K562 (cell line): Measurements from ENCODE around the gene ARID3A. TPM values are rescaled to one million over a fixed set of nuclear protein-coding genes. Genes with fewer than 3 reads are reported as not detected.

Experiments
- ADNP ChIP-seq: fragments of 200-800 bp; sonication (Bioruptor generic); IDR thresholded peaks from 2 replicates; pipeline ENCODE4 v1.6.1; 2016; ENCODE audit warnings: missing genetic modification characterization, missing compliant biosample characterization
- ARID3B ChIP-seq: fragments of 250-450 bp; sonication (Bioruptor Pico); IDR thresholded peaks from 2 replicates; pipeline ENCODE4 v1.4.0; 2020; ENCODE audit warnings: borderline replicate concordance
- ARNT ChIP-seq, 2 experiments: fragments of 450-650 bp; IDR thresholded peaks; 2 replicates each; pipeline ENCODE4 v1.6.1; 2016; ENCODE audit warnings: mild to moderate bottlenecking in 1 of 2
- CBFA2T2 ChIP-seq: fragments of 450-650 bp; conservative IDR thresholded peaks from 2 replicates; pipeline ENCODE4 v1.6.1; 2017; ENCODE audit warnings: mild to moderate bottlenecking
- CHD1 ChIP-seq: fragments of 200-600 bp; sonication (generic); IDR thresholded peaks from one replicate; pipeline ENCODE4 v1.6.1; 2012; ENCODE audit warnings: mild to moderate bottlenecking, moderate library complexity, low read length, inconsistent platforms
- CTCFL ChIP-seq: IDR thresholded peaks from 2 replicates; pipeline ENCODE4 v1.6.1; 2011; ENCODE audit warnings: borderline replicate concordance, low read depth, mild to moderate bottlenecking, moderate library complexity, low read length; ENCODE audit not compliant: insufficient read depth, poor library complexity, severe bottlenecking
- EGR1 ChIP-seq: fragments of 450-650 bp; conservative IDR thresholded peaks from 2 replicates; pipeline ENCODE4 v1.6.1; 2017; ENCODE audit warnings: mild to moderate bottlenecking
- FOXK1 ChIP-seq: sonication (generic); formaldehyde crosslinking; IDR thresholded peaks from 2 replicates; pipeline ENCODE4 v1.8.0; 2022; ENCODE audit warnings: missing genetic modification reagents, mild to moderate bottlenecking, borderline replicate concordance
- FOXK2 ChIP-seq, 2 experiments: fragments of 450-650 bp; IDR thresholded peaks in 1 of 2; conservative IDR thresholded peaks in 1 of 2; 2 replicates each; pipeline ENCODE4 v1.6.1; 2016; ENCODE audit warnings: low read depth in 2 of 2, mild to moderate bottlenecking in 1 of 2
- KLF10 ChIP-seq: fragments of 250-450 bp; sonication (Bioruptor Pico); IDR thresholded peaks from 2 replicates; pipeline ENCODE4 v1.6.1; 2021; ENCODE audit warnings: matching md5 sums
- NFIC ChIP-seq: fragments of 450-650 bp; IDR thresholded peaks from 2 replicates; pipeline ENCODE4 v1.6.1; 2017; ENCODE audit warnings: mild to moderate bottlenecking, inconsistent platforms
- NKRF ChIP-seq: fragments of 450-650 bp; IDR thresholded peaks from 2 replicates; pipeline ENCODE4 v1.6.1; 2016; ENCODE audit warnings: borderline replicate concordance
- NR2F6 ChIP-seq: fragments of 450-650 bp; formaldehyde crosslinking; IDR thresholded peaks from 2 replicates; pipeline ENCODE4 v1.4.0; 2020; ENCODE audit warnings: mild to moderate bottlenecking
- SUPT5H ChIP-seq: fragments of 450-650 bp; IDR thresholded peaks from 2 replicates; pipeline ENCODE4 v1.6.1; 2016
- TEAD4 ChIP-seq, 2 experiments: sonication (generic) in 1 of 2; formaldehyde crosslinking in 1 of 2; IDR thresholded peaks; 2 replicates each; pipeline versions ENCODE4 v1.6.1 to v1.8.0; 2012 to 2022; ENCODE audit warnings: borderline replicate concordance in 1 of 2, inconsistent platforms in 1 of 2, low read length in 1 of 2, mild to moderate bottlenecking in 1 of 2, missing genetic modification reagents in 1 of 2
- ZBTB1 ChIP-seq: sonication (generic); formaldehyde crosslinking; IDR thresholded peaks from 2 replicates; pipeline ENCODE4 v1.8.1; 2023; ENCODE audit warnings: missing genetic modification reagents, low read depth, mild to moderate bottlenecking, borderline replicate concordance
- ZC3H11A ChIP-seq: IDR thresholded peaks from 2 replicates; pipeline ENCODE4 v1.6.1; 2012; ENCODE audit warnings: low read depth, low read length, improper control_type of control experiment
- ZNF740 ChIP-seq, 3 experiments: fragments of 200-800 bp in 1 of 3; sonication (Bioruptor generic) in 1 of 3; sonication (generic) in 1 of 3; formaldehyde crosslinking in 1 of 3; IDR thresholded peaks; 2 replicates each; pipeline versions ENCODE4 v1.6.1 to v1.8.0; 2016 to 2022; ENCODE audit warnings: mild to moderate bottlenecking in 2 of 3, missing compliant biosample characterization in 2 of 3, missing genetic modification characterization in 2 of 3, missing genetic modification reagents in 1 of 3
- polyA plus RNA-seq, 8 experiments: library from polyadenylated mRNA; depleted of rRNA in 4 of 8; stranded (reverse) in 5 of 8; unstranded in 3 of 8; fragments of >200 nt; fragmentation: Nextera tagmentation in 2 of 8; fragmentation: Illumina TruSeq in 1 of 8; extraction: Ambion mirVana in 2 of 8; extraction: Trizol in 1 of 8; gene quantifications; 2 replicates each; pipeline versions ENCODE4 v1.2.1 to v1.2.3, GENCODE V29; 2011 to 2014; ENCODE audit warnings: inconsistent platforms in 1 of 8, missing spikeins in 1 of 8
- total RNA-seq, 7 experiments: library from RNA; depleted of rRNA in 6 of 7; stranded (reverse); fragments of >200 nt in 6 of 7; fragmentation: Illumina TruSeq in 2 of 7; extraction: Trizol in 2 of 7; gene quantifications; 2 replicates each; pipeline versions ENCODE4 v1.2.1 to v1.2.3, GENCODE V29; 2011 to 2021; ENCODE audit warnings: low replicate concordance in 1 of 7

The ARID3A gene
- total and polyA plus RNA-seq, 9 of the 15 experiments (the other 6 are each of a cell fraction or from before 2014, with no cell fraction given) = 1.4 to 118 (median 31.2) TPM

GRCh38 chr19:911197-912033 lies 14.4 kb upstream of the ARID3A start (continued):
- TF ChIP-seq ZC3H11A (no peak), CBFA2T2 (no peak), NR2F6 (CRISPR knock-in tag) (no peak), NFIC (no peak), ARID3B (peak; percentile 15; the same call in 1 of the 2 replicates), TEAD4 (IDR thresholded peaks at IDR 0.05; ENCODE audit: low read length) (no peak), TEAD4 (CRISPR knock-in tag; IDR thresholded peaks at IDR 0.05; ENCODE audit: borderline replicate concordance) (no peak), ADNP (tag) (peak; percentile 84), ZBTB1 (CRISPR knock-in tag) (no peak), KLF10 (CRISPR knock-in tag) (no peak), EGR1 (0 out of 2 replicates have a peak, but pooled peaks have one; percentile 18), FOXK1 (CRISPR knock-in tag) (no peak), FOXK2 (conservative IDR thresholded peaks at IDR 0.05 in 1 of 2, IDR thresholded peaks at IDR 0.05 in 1 of 2; ENCODE audit: low read depth in 2 of 2) (no peak), CHD1 (peak; percentile 76), ARNT (IDR thresholded peaks at IDR 0.05) (no peak), SUPT5H (0 out of 2 replicates have a peak, but pooled peaks have one; percentile 37), ZNF740 (CRISPR knock-in tag; IDR thresholded peaks at IDR 0.05) (peak; percentile 89), ZNF740 (tag; IDR thresholded peaks at IDR 0.05) (no peak), NKRF (peak; percentile 50; the same call in 1 of the 2 replicates), CTCFL (no peak)
